HepG2 (cell line): ENCODE data around the gene RNPC3. TPM values are rescaled to one million over a fixed set of nuclear protein-coding genes. Genes with fewer than 3 reads are reported as not detected.

ENCODE experiments used
- ARID4A ChIP-seq: sonication (generic); formaldehyde crosslinking; IDR thresholded peaks from 2 replicates; pipeline ENCODE4 v1.5.0; 2020; ENCODE audit warnings: mild to moderate bottlenecking, missing genetic modification reagents, borderline replicate concordance
- ATF1 ChIP-seq: IDR thresholded peaks from 2 replicates; pipeline ENCODE4 v1.6.1; 2016; ENCODE audit warnings: mild to moderate bottlenecking, control low read depth
- ATRX ChIP-seq: sonication (generic); formaldehyde crosslinking; IDR thresholded peaks from 2 replicates; pipeline ENCODE4 v1.4.0; 2020; ENCODE audit warnings: missing genetic modification reagents, borderline replicate concordance
- EP300 ChIP-seq, 3 experiments: sonication (generic) in 1 of 3; formaldehyde crosslinking in 1 of 3; IDR thresholded peaks; 2 replicates each; pipeline versions ENCODE4 v1.5.1 to v1.6.1; 2011 to 2020; ENCODE audit warnings: low read depth in 2 of 3, low read length in 2 of 3, borderline replicate concordance in 1 of 3, improper control_type of control experiment in 1 of 3, mild to moderate bottlenecking in 1 of 3, missing genetic modification reagents in 1 of 3, moderate library complexity in 1 of 3
- FLYWCH1 ChIP-seq: sonication (generic); formaldehyde crosslinking; IDR thresholded peaks from 2 replicates; pipeline ENCODE4 v1.8.1; 2023; ENCODE audit warnings: mild to moderate bottlenecking, missing genetic modification reagents
- JUN ChIP-seq: sonication (generic); formaldehyde crosslinking; IDR thresholded peaks from 2 replicates; pipeline ENCODE4 v1.4.0; 2020; ENCODE audit warnings: mild to moderate bottlenecking, missing genetic modification reagents
- RERE ChIP-seq: IDR thresholded peaks from 2 replicates; pipeline ENCODE4 v1.6.1; 2016; ENCODE audit warnings: low read depth, missing genetic modification reagents, missing compliant biosample characterization
- REXO4 ChIP-seq: sonication (generic); formaldehyde crosslinking; IDR thresholded peaks from 2 replicates; pipeline ENCODE4 v1.8.0; 2022; ENCODE audit warnings: missing genetic modification reagents, mild to moderate bottlenecking, borderline replicate concordance
- TBX2 ChIP-seq: sonication (generic); formaldehyde crosslinking; IDR thresholded peaks from 2 replicates; pipeline ENCODE4 v1.5.0; 2020; ENCODE audit warnings: missing genetic modification reagents, mild to moderate bottlenecking, borderline replicate concordance
- THAP9 ChIP-seq: sonication (generic); formaldehyde crosslinking; IDR thresholded peaks from 2 replicates; pipeline ENCODE4; 2020; ENCODE audit warnings: missing genetic modification reagents, mild to moderate bottlenecking, borderline replicate concordance
- ZFP36 ChIP-seq: fragments of 150-350 bp; IDR thresholded peaks from 2 replicates; pipeline ENCODE4 v1.6.1; 2018; ENCODE audit warnings: borderline replicate concordance, low read length, low read depth; ENCODE audit not compliant: partially characterized antibody
- ZNF775 ChIP-seq: sonication (generic); formaldehyde crosslinking; IDR thresholded peaks from 2 replicates; pipeline ENCODE4 v1.4.0; 2020; ENCODE audit warnings: missing genetic modification reagents, mild to moderate bottlenecking, moderate library complexity, borderline replicate concordance
- ZSCAN31 ChIP-seq: sonication (generic); formaldehyde crosslinking; IDR thresholded peaks from 2 replicates; pipeline ENCODE4 v1.5.0; 2020; ENCODE audit warnings: low read depth, mild to moderate bottlenecking, missing genetic modification reagents
- polyA plus RNA-seq, 8 experiments: library from polyadenylated mRNA; depleted of rRNA in 3 of 8; stranded (reverse) in 7 of 8; unstranded in 1 of 8; fragments of >200 nt; fragmentation: Illumina TruSeq in 4 of 8; extraction: Trizol in 4 of 8; gene quantifications; 2 replicates each; pipeline versions ENCODE4 v1.2.1 to v1.2.3, GENCODE V29; 2011 to 2016; ENCODE audit warnings: low read depth in 4 of 8, missing spikeins in 1 of 8, mixed read lengths in 1 of 8; ENCODE audit not compliant: insufficient read depth in 1 of 8
- total RNA-seq, 5 experiments: library from RNA; depleted of rRNA; stranded (reverse); fragments of >200 nt; fragmentation: Illumina TruSeq; extraction: Trizol; gene quantifications; 2 replicates each; pipeline ENCODE4 v1.2.3, GENCODE V29; 2016; ENCODE audit warnings: low read depth in 1 of 5

RNPC3 gene
- total and polyA plus RNA-seq, 2 of the 13 experiments (the other 11 are each of a cell fraction or from before 2014, with no cell fraction given) = 9.1 to 22.1 TPM

GRCh38 chr1:103525607-103526507 lies at the start of gene RNPC3 (continued):
- no peak for TF ChIP-seq RERE
- 0 out of 2 replicates have a peak, but pooled peaks have one; percentile 29 for TF ChIP-seq ZSCAN31 (CRISPR knock-in tag)
- no peak for TF ChIP-seq ATRX
- no peak for TF ChIP-seq EP300 (IDR thresholded peaks at IDR 0.05; ENCODE audit: low read depth in 2 of 2, low read length in 2 of 2)
- TF ChIP-seq EP300 (CRISPR knock-in tag; IDR thresholded peaks at IDR 0.05; ENCODE audit: borderline replicate concordance) = no peak
- TF ChIP-seq TBX2 (CRISPR knock-in tag) = 0 out of 2 replicates have a peak, but pooled peaks have one; percentile 29
- no peak for TF ChIP-seq REXO4 (CRISPR knock-in tag)
- TF ChIP-seq THAP9 = no peak
- TF ChIP-seq FLYWCH1 = no peak
- TF ChIP-seq ZNF775 (CRISPR knock-in tag) = no peak
- peak; percentile 62; the same call in 1 of the 2 replicates for TF ChIP-seq ARID4A (CRISPR knock-in tag)
- TF ChIP-seq ZFP36 = no peak
- peak; percentile 50; the same call in 1 of the 2 replicates for TF ChIP-seq ATF1 (CRISPR knock-in tag)
- TF ChIP-seq JUN (CRISPR knock-in tag) = no peak
